Large intestine (tissue), 3 donors: ENCODE data around the gene MCRIP2. TPM values are rescaled to one million over a fixed set of nuclear protein-coding genes. Genes with fewer than 3 reads are reported as not detected.

ENCODE experiments used
- DNase-seq, 2 donors: peaks; one replicate each; pipeline versions ENCODE4 v3.0.0 to v3.0.0-alpha.2; 2013
- H3K27ac ChIP-seq: one replicate; pipeline ENCODE4 v1.5.1; 2013; ENCODE audit warnings: low read length
- H3K27me3 ChIP-seq: 2 replicates; pipeline ENCODE4 v1.6.1; 2013; ENCODE audit warnings: low read length; ENCODE audit not compliant: control insufficient read depth, insufficient read depth
- H3K36me3 ChIP-seq: 2 replicates; pipeline ENCODE4 v1.6.1; 2013; ENCODE audit warnings: low read length; ENCODE audit not compliant: control insufficient read depth, insufficient read depth
- H3K4me1 ChIP-seq: one replicate; pipeline ENCODE4 v1.6.1; 2013; ENCODE audit warnings: low read length; ENCODE audit not compliant: control insufficient read depth, insufficient read depth
- H3K4me3 ChIP-seq: one replicate; pipeline ENCODE4 v1.5.1; 2013; ENCODE audit warnings: low read length
- H3K9me3 ChIP-seq: one replicate; pipeline ENCODE4 v1.6.1; 2013; ENCODE audit warnings: mild to moderate bottlenecking, low read depth, low read length, moderate library complexity; ENCODE audit not compliant: control insufficient read depth
- WGBS: methylation state at CpG from one replicate; pipeline ENCODE4 v1.1.5; 2013; ENCODE audit warnings: low lambda C conversion rate; ENCODE audit not compliant: insufficient coverage; 5-methylcytosine and 5-hydroxymethylcytosine counted together
- polyA plus RNA-seq: library from polyadenylated mRNA; unstranded; fragments of 120-200 nt; gene quantifications from one replicate; pipeline ENCODE4 v1.2.1, GENCODE V29; 2013

Gene MCRIP2
- polyA plus RNA-seq, 1 donor, result 43.3 TPM

- Histone ChIP-seq H3K9me3 (peaks cover 6% of the 10 kb centered on the region), H3K4me3 (no peak overlapping the region), H3K4me1 (no peaks in the 10 kb centered on the region), H3K36me3 (peaks cover 22% of the 10 kb centered on the region), H3K27ac (no peak overlapping the region), H3K27me3 (no peaks in the 10 kb centered on the region)
- no peak for DNase-seq
- 70% methylated on average over 2 of the region's 13 CpGs for WGBS
Observed at GRCh38 chr16:615122-615521, 26.5 kb upstream of the MCRIP2 start.

- WGBS, result no CpG with 5 or more reads among the region's 39 CpGs
- H3K36me3 ChIP-seq, result peaks cover 22% of the 10 kb centered on the region
- H3K27ac ChIP-seq, result no peak overlapping the region
- no peak for DNase-seq
- no peak overlapping the region for H3K4me3 ChIP-seq
- peaks cover 3% of the 10 kb centered on the region for H3K9me3 ChIP-seq
- no peaks in the 10 kb centered on the region for H3K27me3 ChIP-seq
- H3K4me1 ChIP-seq, result peaks cover 5% of the 10 kb centered on the region
Observed at GRCh38 chr16:616733-617586, 24.7 kb upstream of the MCRIP2 start.

GRCh38 chr16:617855-618254 is 23.8 kb upstream of the MCRIP2 start:
- no peaks in the 10 kb centered on the region for H3K27me3 ChIP-seq
- DNase-seq, result no peak
- peaks cover 3% of the 10 kb centered on the region for H3K9me3 ChIP-seq
- no peak overlapping the region for H3K4me3 ChIP-seq
- peaks cover 23% of the 10 kb centered on the region for H3K36me3 ChIP-seq
- WGBS, result no CpG with 5 or more reads among the region's 16 CpGs
- no peak overlapping the region for H3K27ac ChIP-seq
- peaks cover 5% of the 10 kb centered on the region for H3K4me1 ChIP-seq

- H3K4me1 ChIP-seq, result peaks cover 5% of the 10 kb centered on the region
- no peaks in the 10 kb centered on the region for H3K9me3 ChIP-seq
- H3K36me3 ChIP-seq, result peaks cover 17% of the 10 kb centered on the region
- no peak overlapping the region for H3K4me3 ChIP-seq
- no peak for DNase-seq
- H3K27me3 ChIP-seq, result no peaks in the 10 kb centered on the region
- H3K27ac ChIP-seq, result no peak overlapping the region
- no CpG with 5 or more reads among the region's 20 CpGs for whole genome bisulfite sequencing
Observed at GRCh38 chr16:619476-620100, 22.0 kb upstream of the MCRIP2 start.

- H3K4me3 ChIP-seq, result no peak overlapping the region
- peaks cover 5% of the 10 kb centered on the region for H3K4me1 ChIP-seq
- no peak for DNase-seq
- H3K9me3 ChIP-seq, result peaks cover 1% of the 10 kb centered on the region
- H3K27ac ChIP-seq, result no peak overlapping the region
- WGBS, result 100% methylated on average over 1 of the region's 41 CpGs
- H3K27me3 ChIP-seq, result no peaks in the 10 kb centered on the region
- peaks cover 22% of the 10 kb centered on the region for H3K36me3 ChIP-seq
Observed at GRCh38 chr16:620700-621525, 20.7 kb upstream of the MCRIP2 start.

- H3K4me3 ChIP-seq, result no peak overlapping the region
- no peaks in the 10 kb centered on the region for H3K27me3 ChIP-seq
- peaks cover 6% of the 10 kb centered on the region for H3K9me3 ChIP-seq
- no CpG with 5 or more reads among the region's 21 CpGs for WGBS
- H3K27ac ChIP-seq, result no peak overlapping the region
- peaks cover 5% of the 10 kb centered on the region for H3K4me1 ChIP-seq
- H3K36me3 ChIP-seq, result peaks cover 26% of the 10 kb centered on the region
- DNase-seq, result no peak
Observed at GRCh38 chr16:621526-622105, 20.0 kb upstream of the MCRIP2 start.

GRCh38 chr16:622920-623280 is 18.7 kb upstream of the MCRIP2 start:
- Histone ChIP-seq H3K9me3 (peaks cover 6% of the 10 kb centered on the region), H3K27ac (no peak overlapping the region), H3K4me3 (no peak overlapping the region), H3K36me3 (peaks cover 29% of the 10 kb centered on the region), H3K27me3 (no peaks in the 10 kb centered on the region), H3K4me1 (peaks cover 5% of the 10 kb centered on the region)
- DNase-seq, result no peak
- no CpG with 5 or more reads among the region's 17 CpGs for WGBS

GRCh38 chr16:624526-625070 is 17.0 kb upstream of the MCRIP2 start:
- Histone ChIP-seq H3K27me3 (no peaks in the 10 kb centered on the region), H3K9me3 (peaks cover 6% of the 10 kb centered on the region), H3K27ac (no peak overlapping the region), H3K4me3 (no peak overlapping the region), H3K36me3 (peaks cover 38% of the 10 kb centered on the region), H3K4me1 (peaks cover 7% of the 10 kb centered on the region)
- DNase-seq, result no peak
- WGBS, result no CpG with 5 or more reads among the region's 10 CpGs

- Histone ChIP-seq H3K9me3 (peaks cover 6% of the 10 kb centered on the region), H3K27ac (no peak overlapping the region), H3K27me3 (no peaks in the 10 kb centered on the region), H3K36me3 (peaks cover 38% of the 10 kb centered on the region), H3K4me1 (peaks cover 13% of the 10 kb centered on the region), H3K4me3 (no peak overlapping the region)
- WGBS, result no CpG with 5 or more reads among the region's 37 CpGs
- DNase-seq, result no peak
Observed at GRCh38 chr16:625117-625976, 16.3 kb upstream of the MCRIP2 start.
